RCC 7860 (cell line): ENCODE data around the gene FSTL1.

Experiments used
- DNase-seq: peaks from one replicate; pipeline ENCODE4 v3.0.0-alpha.2; 2015; ENCODE audit warnings: low spot score
- FAIRE-seq: peaks from 2 replicates; lab custom pipeline; 2012; peaks lifted over from hg19 to GRCh38; lab: Jason Lieb, UNC

The FSTL1 gene, protein sequence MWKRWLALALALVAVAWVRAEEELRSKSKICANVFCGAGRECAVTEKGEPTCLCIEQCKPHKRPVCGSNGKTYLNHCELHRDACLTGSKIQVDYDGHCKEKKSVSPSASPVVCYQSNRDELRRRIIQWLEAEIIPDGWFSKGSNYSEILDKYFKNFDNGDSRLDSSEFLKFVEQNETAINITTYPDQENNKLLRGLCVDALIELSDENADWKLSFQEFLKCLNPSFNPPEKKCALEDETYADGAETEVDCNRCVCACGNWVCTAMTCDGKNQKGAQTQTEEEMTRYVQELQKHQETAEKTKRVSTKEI

GRCh38 chr3:120450600-120451271 is at the start of gene FSTL1:
Gene FSTL1, minus strand, starts transcription at chr3:120450992. Its CDS starts 246 bp downstream, at chr3:120450746.
- no peak for FAIRE-seq
- DNase-seq = peak; percentile 26

DNA sequence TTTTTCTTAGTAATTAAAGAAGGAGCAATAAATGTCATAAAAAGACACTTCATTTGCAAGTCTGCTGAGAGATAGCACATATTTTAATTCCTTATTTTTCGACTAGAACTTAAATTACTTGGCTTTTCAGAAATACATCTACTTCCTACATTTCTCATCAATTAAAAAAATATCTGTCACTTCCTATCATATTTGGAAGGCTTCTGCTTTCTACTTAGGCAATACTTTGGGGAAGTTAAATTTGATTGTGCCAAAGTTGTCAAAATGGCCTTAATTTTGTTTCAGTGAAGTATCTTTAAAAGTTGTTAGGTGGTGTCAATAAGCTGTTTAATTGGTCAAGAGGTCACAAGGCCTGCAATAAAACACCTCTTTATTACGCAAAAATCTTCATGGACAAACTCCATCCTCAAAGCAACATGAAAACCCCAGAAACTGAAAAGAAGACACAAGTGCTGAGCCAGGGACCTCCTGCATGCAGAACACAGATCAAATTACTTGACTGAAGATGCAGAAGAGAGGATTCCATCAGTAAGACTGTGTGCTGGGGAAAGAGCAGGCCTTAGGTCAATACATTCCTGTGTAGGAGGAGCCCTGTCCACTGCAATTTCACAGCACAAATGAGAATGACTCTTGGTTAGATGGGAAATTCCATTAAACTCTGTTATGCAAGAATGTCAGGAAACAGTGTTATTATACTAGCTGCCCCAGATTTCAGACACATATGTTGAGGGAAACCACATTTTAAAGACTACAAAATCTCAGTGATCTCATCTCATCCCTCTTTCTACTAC is 48.0 kb upstream of the FSTL1 start:
- DNase-seq (peak; percentile 95), FAIRE-seq (peak; percentile 91)

DNA sequence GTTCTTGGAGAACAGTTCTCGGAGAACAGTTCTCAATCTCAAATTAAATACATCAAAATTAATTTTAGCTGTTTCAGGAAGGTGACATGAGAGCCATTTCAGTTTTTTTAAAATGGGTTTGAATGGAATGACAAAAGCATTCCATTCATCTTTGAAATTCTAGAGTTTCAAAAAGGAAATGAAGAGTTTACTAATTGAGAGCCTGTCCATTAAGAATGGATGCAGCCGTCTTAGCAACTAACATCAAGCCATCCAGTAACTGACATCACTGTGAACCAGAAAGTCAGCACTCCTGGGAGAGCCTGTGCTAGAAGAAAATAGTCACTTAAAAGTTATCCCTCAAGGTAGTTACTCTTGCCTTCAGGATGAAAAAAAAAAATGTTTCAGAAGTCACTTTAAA is 47.0 kb upstream of the FSTL1 start:
- DNase-seq (peak; percentile 42), FAIRE-seq (no peak)

- DNase-seq (peak; percentile 96), FAIRE-seq (peak; percentile 98)
Measured at GRCh38 chr3:120497336-120497735, 46.5 kb upstream of the FSTL1 start.

- FAIRE-seq (peak; percentile 78), DNase-seq (peak; percentile 94)
Measured at GRCh38 chr3:120496278-120497002, 45.6 kb upstream of the FSTL1 start.

- DNase-seq (peak; percentile 60), FAIRE-seq (no peak)
Measured at GRCh38 chr3:120495809-120496208, 45.0 kb upstream of the FSTL1 start.

DNA sequence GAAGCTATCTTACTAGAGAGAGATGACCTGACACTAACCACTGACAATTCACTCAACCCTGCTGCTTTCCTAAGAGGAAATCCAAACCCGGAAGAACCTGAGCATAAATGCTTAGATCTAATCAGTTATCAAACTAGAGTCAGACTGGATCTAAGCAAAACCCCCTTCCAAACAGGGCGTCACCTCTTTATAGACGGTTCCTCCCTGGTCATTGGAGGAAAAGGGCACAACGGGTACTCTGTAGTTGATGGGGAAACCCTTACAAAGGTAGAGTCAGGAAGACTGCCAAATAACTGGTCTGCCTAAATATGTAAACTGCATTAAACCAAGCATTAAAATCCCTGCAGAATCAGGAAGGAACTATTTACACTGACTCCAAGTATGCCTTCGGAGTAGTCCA is 41.3 kb upstream of the FSTL1 start:
- DNase-seq = no peak
- FAIRE-seq = no peak

- DNase-seq (no peak), FAIRE-seq (no peak)
Measured at GRCh38 chr3:120489421-120489820, 38.6 kb upstream of the FSTL1 start.

DNA sequence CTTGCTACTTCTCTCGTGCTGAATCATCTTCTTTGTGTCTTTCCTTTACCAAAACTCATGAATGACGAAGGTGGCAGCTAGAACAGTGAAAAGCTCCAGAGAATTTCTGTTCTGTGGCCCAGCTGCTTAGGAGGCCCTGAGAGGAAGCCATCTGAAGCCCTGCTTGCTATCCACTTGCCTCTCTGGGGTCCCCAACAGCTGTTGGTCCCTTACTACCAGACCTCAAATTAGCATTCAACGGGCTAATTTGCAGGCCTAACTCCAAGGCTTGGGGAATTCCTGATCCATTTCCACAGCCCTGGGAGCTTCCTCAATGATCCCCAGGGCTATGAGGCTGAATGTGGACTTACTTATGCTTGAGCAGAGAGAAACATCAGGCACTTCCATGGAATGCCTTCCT is 37.5 kb upstream of the FSTL1 start:
- FAIRE-seq (no peak), DNase-seq (no peak)

GRCh38 chr3:120487191-120487650 is 36.4 kb upstream of the FSTL1 start:
- DNase-seq (no peak), FAIRE-seq (no peak)

DNA sequence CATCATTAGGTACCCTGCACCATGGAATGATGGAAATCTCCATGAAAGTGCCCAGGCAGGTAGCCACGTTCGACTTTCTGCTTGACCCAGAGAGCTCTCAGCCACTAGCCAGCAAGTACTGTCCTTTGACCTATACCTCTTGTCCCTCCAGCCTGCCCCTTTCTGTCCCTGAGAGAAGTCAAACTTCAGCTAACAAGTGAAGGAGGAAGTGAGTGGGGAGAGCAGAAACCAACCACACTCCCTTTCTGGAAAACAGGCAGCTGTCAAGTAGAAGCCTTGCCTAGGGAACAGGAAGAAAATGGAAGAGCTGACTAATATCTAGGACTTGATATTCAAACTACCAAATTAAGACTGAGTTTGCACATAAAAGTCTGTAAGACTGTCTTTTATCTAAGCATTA is 30.3 kb upstream of the FSTL1 start:
- DNase-seq = no peak
- FAIRE-seq = no peak

- DNase-seq (no peak), FAIRE-seq (no peak)
Measured at GRCh38 chr3:120477781-120478180, 27.0 kb upstream of the FSTL1 start.

- DNase-seq = no peak
Measured at GRCh38 chr3:120475722-120476377, 25.1 kb upstream of the FSTL1 start.

GRCh38 chr3:120473896-120474675 is 23.3 kb upstream of the FSTL1 start:
- FAIRE-seq (no peak), DNase-seq (no peak)

More at GRCh38 chr3:120475722-120476377, 25.1 kb upstream of the FSTL1 start:
- FAIRE-seq = no peak

GRCh38 chr3:120473389-120473788 is 22.6 kb upstream of the FSTL1 start:
- FAIRE-seq (no peak), DNase-seq (no peak)

- DNase-seq (peak; percentile 29), FAIRE-seq (no peak)
Measured at GRCh38 chr3:120472121-120472844, 21.5 kb upstream of the FSTL1 start.

- FAIRE-seq = peak; percentile 71
Measured at GRCh38 chr3:120471643-120472042, 20.9 kb upstream of the FSTL1 start.

GRCh38 chr3:120470870-120471269 is 20.1 kb upstream of the FSTL1 start:
- no peak for FAIRE-seq

More at GRCh38 chr3:120471643-120472042, 20.9 kb upstream of the FSTL1 start:
- peak; percentile 68 for DNase-seq

GRCh38 chr3:120469882-120470301 is 19.1 kb upstream of the FSTL1 start:
- DNase-seq (peak; percentile 42), FAIRE-seq (no peak)

More at GRCh38 chr3:120470870-120471269, 20.1 kb upstream of the FSTL1 start:
- peak; percentile 10 for DNase-seq
